DND-41 (cell line): ENCODE measurements around the gene GPATCH4.
A peak's percentile ranks its signal among the peaks of the same experiment; 100 is the strongest.

Experiments
- ATAC-seq: fragments of 200-7000 bp; cut with Tn5 transposase; 3 replicates; pipeline ENCODE4 v1.9.1; 2021; ENCODE audit warnings: low read depth; ENCODE audit not compliant: insufficient read depth
- DNase-seq: peaks from one replicate; pipeline ENCODE4 v3.0.0-alpha.2; 2020
- H2AFZ ChIP-seq: 2 replicates; pipeline ENCODE4 v1.6.0; 2012; ENCODE audit warnings: low read depth, low read length
- H3K27ac ChIP-seq: 2 replicates; pipeline ENCODE4 v1.5.1; 2012; ENCODE audit warnings: low read length, inconsistent platforms
- H3K27me3 ChIP-seq: fragments of 200-600 bp; sonication (generic); 2 replicates; pipeline ENCODE4 v1.6.0; 2012; ENCODE audit warnings: low read length, mild to moderate bottlenecking, inconsistent platforms; ENCODE audit not compliant: insufficient read depth, poor library complexity
- H3K36me3 ChIP-seq: 2 replicates; pipeline ENCODE4 v1.5.1; 2012; ENCODE audit warnings: low read length, inconsistent platforms; ENCODE audit not compliant: insufficient read depth
- H3K4me1 ChIP-seq: 2 replicates; pipeline ENCODE4 v1.5.1; 2012; ENCODE audit warnings: mild to moderate bottlenecking, low read length; ENCODE audit not compliant: insufficient read depth
- H3K4me2 ChIP-seq: 2 replicates; pipeline ENCODE4 v1.6.0; 2012; ENCODE audit warnings: mild to moderate bottlenecking, moderate library complexity, low read length, inconsistent platforms; ENCODE audit not compliant: insufficient read depth
- H3K4me3 ChIP-seq, 2 experiments: fragments of 200-600 bp in 1 of 2; shearing (Covaris generic) in 1 of 2; 2 replicates each; pipeline ENCODE4 v1.5.1; 2012 to 2016; ENCODE audit warnings: inconsistent platforms in 2 of 2, low read length in 2 of 2, mild to moderate bottlenecking in 2 of 2, low read depth in 1 of 2, moderate library complexity in 1 of 2
- H3K79me2 ChIP-seq: 2 replicates; pipeline ENCODE4 v1.6.0; 2012; ENCODE audit warnings: low read length, inconsistent platforms; ENCODE audit not compliant: insufficient read depth
- H3K9ac ChIP-seq: 2 replicates; pipeline ENCODE4 v1.6.0; 2012; ENCODE audit warnings: low read depth, mild to moderate bottlenecking, inconsistent platforms, low read length, moderate library complexity
- H3K9me3 ChIP-seq: 2 replicates; pipeline ENCODE4 v1.5.1; 2012; ENCODE audit warnings: low read length, moderate library complexity, mild to moderate bottlenecking, inconsistent platforms; ENCODE audit not compliant: insufficient read depth, severe bottlenecking
- H4K20me1 ChIP-seq: 2 replicates; pipeline ENCODE4 v1.6.0; 2012; ENCODE audit warnings: low read length; ENCODE audit not compliant: insufficient read depth
- CTCF ChIP-seq: IDR thresholded peaks from 2 replicates; pipeline ENCODE4 v1.5.1; 2012; ENCODE audit warnings: borderline replicate concordance, low read length, moderate library complexity, mild to moderate bottlenecking; ENCODE audit not compliant: poor library complexity, severe bottlenecking; ENCODE audit errors: extremely low read depth
- EZH2 ChIP-seq: IDR thresholded peaks from 3 replicates; pipeline ENCODE4 v1.6.1; 2012; ENCODE audit warnings: borderline replicate concordance, low read depth, mild to moderate bottlenecking, moderate library complexity, low read length, inconsistent platforms; ENCODE audit not compliant: severe bottlenecking

GPATCH4 gene

GRCh38 chr1:156579472-156579871, 21.8 kb downstream of the GPATCH4 start, which contains the start of gene TTC24:
Gene TTC24 (plus strand): TSS chr1:156579723. CDS start chr1:156581365, 1,642 bp downstream.
- no peak within 1 kb of the TSS for H3K4me2 ChIP-seq
- TF ChIP-seq CTCF (no peak), EZH2 (no peak)
- ATAC-seq = no peak

GRCh38 chr1:156578055-156578454, 23.2 kb downstream of the GPATCH4 start:
- Histone ChIP-seq H2AFZ (no peak overlapping the region), H3K9me3 (no peaks in the 10 kb centered on the region), H3K4me3 (no peak overlapping the region), H3K27ac (no peak overlapping the region), H3K4me1 (peaks cover 25% of the 10 kb centered on the region), H3K79me2 (peaks cover 16% of the 10 kb centered on the region), H3K9ac (no peak overlapping the region), H3K27me3 (no peaks in the 10 kb centered on the region), H3K36me3 (no peaks in the 10 kb centered on the region), H3K4me2 (no peak overlapping the region), H4K20me1 (no peaks in the 10 kb centered on the region)
- DNase-seq (no peak), ATAC-seq (no peak)
- TF ChIP-seq CTCF (no peak), EZH2 (no peak)

More at GRCh38 chr1:156579472-156579871, 21.8 kb downstream of the GPATCH4 start, which contains the start of gene TTC24:
- Histone ChIP-seq H3K9me3 (no peaks in the 10 kb centered on the region), H3K4me1 (peaks cover 38% of the 10 kb centered on the region), H3K9ac (no peak within 1 kb of the TSS), H3K36me3 (0 out of 2 replicates have a peak, but pooled peaks cover 6% of the 10 kb centered on the region), H3K27me3 (no peaks in the 10 kb centered on the region), H3K79me2 (peaks cover 26% of the 10 kb centered on the region), H2AFZ (0 out of 2 replicates have a peak within 1 kb of the TSS, but pooled peaks have one; percentile 40), H3K27ac (no peak within 1 kb of the TSS), H3K4me3 (no peak within 1 kb of the TSS), H4K20me1 (no peaks in the 10 kb centered on the region)
- no peak for DNase-seq

- no peak overlapping the region for H3K9ac ChIP-seq
- no peaks in the 10 kb centered on the region for H3K36me3 ChIP-seq
- no peaks in the 10 kb centered on the region for H3K9me3 ChIP-seq
- no peaks in the 10 kb centered on the region for H4K20me1 ChIP-seq
- no peak for ATAC-seq
- no peak overlapping the region for H2AFZ ChIP-seq
- no peak overlapping the region for H3K4me3 ChIP-seq
- TF ChIP-seq CTCF (no peak), EZH2 (no peak)
- H3K27ac ChIP-seq = no peak overlapping the region
- H3K4me1 ChIP-seq = peaks cover 25% of the 10 kb centered on the region
- no peak for DNase-seq
- peaks cover 11% of the 10 kb centered on the region for H3K79me2 ChIP-seq
- H3K27me3 ChIP-seq = no peaks in the 10 kb centered on the region
- no peak overlapping the region for H3K4me2 ChIP-seq
These were observed 23.7 kb downstream of the GPATCH4 start for GRCh38 chr1:156577550-156577949.
